ENCODE results near the gene UBE2G1. TPM values are rescaled to one million over a fixed set of nuclear protein-coding genes. Genes with fewer than 3 reads are reported as not detected.

The UBE2G1 gene
- total and polyA plus RNA-seq, 4 experiments from 2014 or later: 56.9 to 69.4 (median 62.0) TPM

- H3K9me3 ChIP-seq (ENCODE audit: control insufficient read depth in 1 of 2, low read length in 2 of 2): no peaks in the 10 kb centered on the region
- peaks cover 21 to 50% of the 10 kb centered on the region in 2 donors for H3K36me3 Mint-ChIP-seq
- intact Hi-C loops (cut with micrococcal nuclease): no loop called here
- H3K9me3 Mint-ChIP-seq: no peaks in the 10 kb centered on the region
- no peaks in the 10 kb centered on the region for H3K27me3 ChIP-seq (ENCODE audit: insufficient read depth, low read length)
- CTCF ChIA-PET (ENCODE audit: partially characterized antibody): interaction anchor here (0.7 to 2.6 kb wide), 5 partner anchors 48 to 657 kb away, joined by 3 to 22 read pairs (median 3); no protein-coding TSS in a partner anchor
- H3K36me3 ChIP-seq (ENCODE audit: insufficient read depth, low read length): peaks cover 4% of the 10 kb centered on the region
- H3K27me3 Mint-ChIP-seq: no peaks in the 10 kb centered on the region
- no peak for DNase-seq
- H3K27ac Mint-ChIP-seq: no peak overlapping the region
- peaks cover 19% of the 10 kb centered on the region for H3K4me1 ChIP-seq (ENCODE audit: insufficient read depth, low read length)
- no peak overlapping the region for H3K27ac ChIP-seq (ENCODE audit: low read depth, low read length)
- no peak overlapping the region for H3K4me3 Mint-ChIP-seq
- H3K4me3 ChIP-seq (ENCODE audit: low read length in 2 of 2): no peak overlapping the region
- peaks cover 22 to 36% (median 29%) of the 10 kb centered on the region in 4 donors for H3K4me1 Mint-ChIP-seq
- POLR2A ChIA-PET (ENCODE audit: partially characterized antibody): no interaction called here
These were observed 61.3 kb downstream of the UBE2G1 start for GRCh38 chr17:4305224-4305623.

- Histone ChIP-seq H3K9me3 (ENCODE audit: control insufficient read depth in 1 of 2, low read length in 2 of 2) (no peaks in the 10 kb centered on the region), H3K27me3 (ENCODE audit: insufficient read depth, low read length) (no peaks in the 10 kb centered on the region), H3K36me3 (ENCODE audit: insufficient read depth, low read length) (peaks cover 4% of the 10 kb centered on the region), H3K4me1 (ENCODE audit: insufficient read depth, low read length) (peaks cover 12% of the 10 kb centered on the region), H3K4me3 (ENCODE audit: low read length in 2 of 2) (no peak overlapping the region), H3K27ac (ENCODE audit: low read depth, low read length) (no peak overlapping the region)
- DNase-seq: peak; percentile 45 to 65 (median 54)
- Mint-ChIP-seq H3K27me3 (no peaks in the 10 kb centered on the region), H3K9me3 (no peaks in the 10 kb centered on the region), H3K27ac (no peak overlapping the region), H3K36me3 (peaks cover 21 to 52% of the 10 kb centered on the region in 2 donors), H3K4me1 (peaks cover 15 to 29% (median 22%) of the 10 kb centered on the region in 4 donors), H3K4me3 (no peak overlapping the region)
- ChIA-PET POLR2A (ENCODE audit: partially characterized antibody) (no interaction called here), CTCF (ENCODE audit: partially characterized antibody) (interaction anchor here (0.5 to 2.6 kb wide), 9 partner anchors 11 to 658 kb away, joined by 3 to 22 read pairs (median 3); no protein-coding TSS in a partner anchor)
- intact Hi-C loops (cut with micrococcal nuclease): loop anchor here (1.0 to 5.0 kb wide), 3 partner anchors 63 to 109 kb away; partner anchors contain the start of gene UBE2G1
These were observed 62.0 kb downstream of the UBE2G1 start for GRCh38 chr17:4304417-4305027.

- peaks cover under 1% of the 10 kb centered on the region for H3K36me3 ChIP-seq (ENCODE audit: insufficient read depth, low read length)
- POLR2A ChIA-PET (ENCODE audit: partially characterized antibody): no interaction called here
- Mint-ChIP-seq H3K27me3 (no peaks in the 10 kb centered on the region), H3K27ac (peak overlapping the region in 2 of 7 donors; percentile 23 to 60), H3K4me1 (peaks cover 17 to 30% (median 23%) of the 10 kb centered on the region in 4 donors), H3K36me3 (peaks cover 16 to 56% of the 10 kb centered on the region in 2 donors), H3K9me3 (no peaks in the 10 kb centered on the region), H3K4me3 (no peak overlapping the region)
- CTCF ChIA-PET (ENCODE audit: partially characterized antibody): no interaction called here
- H3K27ac ChIP-seq (ENCODE audit: low read depth, low read length): no peak overlapping the region
- H3K9me3 ChIP-seq (ENCODE audit: control insufficient read depth in 1 of 2, low read length in 2 of 2): no peaks in the 10 kb centered on the region
- H3K27me3 ChIP-seq (ENCODE audit: insufficient read depth, low read length): no peaks in the 10 kb centered on the region
- H3K4me3 ChIP-seq (ENCODE audit: low read length in 2 of 2): no peak overlapping the region
- DNase-seq: no peak
- no peaks in the 10 kb centered on the region for H3K4me1 ChIP-seq (ENCODE audit: insufficient read depth, low read length)
- intact Hi-C loops (cut with micrococcal nuclease): loop anchor here (5.0 kb wide), 1 partner anchor 66 kb away; the partner anchor contains the start of gene UBE2G1
These were observed 65.4 kb downstream of the UBE2G1 start for GRCh38 chr17:4301066-4301465.

GRCh38 chr17:4297351-4297750 is 69.1 kb downstream of the UBE2G1 start:
- Mint-ChIP-seq H3K4me3 (no peak overlapping the region), H3K27ac (peak overlapping the region in 4 of 7 donors; percentile 23 to 54 (median 27)), H3K9me3 (no peaks in the 10 kb centered on the region), H3K4me1 (peaks cover 15 to 28% (median 22%) of the 10 kb centered on the region in 4 donors), H3K27me3 (no peaks in the 10 kb centered on the region), H3K36me3 (peaks cover 18 to 50% of the 10 kb centered on the region in 2 donors)
- H3K4me1 ChIP-seq (ENCODE audit: insufficient read depth, low read length): no peaks in the 10 kb centered on the region
- H3K4me3 ChIP-seq (ENCODE audit: low read length in 2 of 2): no peak overlapping the region
- no peaks in the 10 kb centered on the region for H3K27me3 ChIP-seq (ENCODE audit: insufficient read depth, low read length)
- DNase-seq: no peak
- CTCF ChIA-PET (ENCODE audit: partially characterized antibody): interaction anchor here (1.1 to 1.8 kb wide), 4 partner anchors 12 to 122 kb away, joined by 3 to 4 read pairs (median 3); no protein-coding TSS in a partner anchor
- H3K27ac ChIP-seq (ENCODE audit: low read depth, low read length): no peak overlapping the region
- intact Hi-C loops (cut with micrococcal nuclease): no loop called here
- H3K36me3 ChIP-seq (ENCODE audit: insufficient read depth, low read length): no peaks in the 10 kb centered on the region
- no peaks in the 10 kb centered on the region for H3K9me3 ChIP-seq (ENCODE audit: control insufficient read depth in 1 of 2, low read length in 2 of 2)
- POLR2A ChIA-PET (ENCODE audit: partially characterized antibody): no interaction called here

- Mint-ChIP-seq H3K27me3 (no peaks in the 10 kb centered on the region), H3K27ac (no peak overlapping the region), H3K36me3 (peaks cover 4 to 40% of the 10 kb centered on the region in 2 donors), H3K4me3 (no peak overlapping the region), H3K9me3 (no peaks in the 10 kb centered on the region), H3K4me1 (peaks cover 14 to 23% (median 20%) of the 10 kb centered on the region in 4 donors)
- no peaks in the 10 kb centered on the region for H3K9me3 ChIP-seq (ENCODE audit: control insufficient read depth in 1 of 2, low read length in 2 of 2)
- intact Hi-C loops (cut with micrococcal nuclease): no loop called here
- no peaks in the 10 kb centered on the region for H3K4me1 ChIP-seq (ENCODE audit: insufficient read depth, low read length)
- ChIA-PET POLR2A (ENCODE audit: partially characterized antibody) (interaction anchor here (0.6 kb wide), 1 partner anchor 156 kb away, joined by 3 read pairs; no protein-coding TSS in a partner anchor), CTCF (ENCODE audit: partially characterized antibody) (interaction anchor here (1.3 kb wide), 1 partner anchor 271 kb away, joined by 4 read pairs; no protein-coding TSS in a partner anchor)
- no peak for DNase-seq
- H3K36me3 ChIP-seq (ENCODE audit: insufficient read depth, low read length): no peaks in the 10 kb centered on the region
- no peak overlapping the region for H3K27ac ChIP-seq (ENCODE audit: low read depth, low read length)
- no peaks in the 10 kb centered on the region for H3K27me3 ChIP-seq (ENCODE audit: insufficient read depth, low read length)
- H3K4me3 ChIP-seq (ENCODE audit: low read length in 2 of 2): no peak overlapping the region
These were observed 70.8 kb downstream of the UBE2G1 start for GRCh38 chr17:4295686-4296085.

GRCh38 chr17:4293572-4293971 is 72.9 kb downstream of the UBE2G1 start:
- H3K4me1 Mint-ChIP-seq: peaks cover 9 to 21% (median 15%) of the 10 kb centered on the region in 4 donors
- Histone ChIP-seq H3K36me3 (ENCODE audit: insufficient read depth, low read length) (no peaks in the 10 kb centered on the region), H3K27me3 (ENCODE audit: insufficient read depth, low read length) (no peaks in the 10 kb centered on the region), H3K9me3 (ENCODE audit: control insufficient read depth in 1 of 2, low read length in 2 of 2) (no peaks in the 10 kb centered on the region), H3K27ac (ENCODE audit: low read depth, low read length) (no peak overlapping the region), H3K4me3 (ENCODE audit: low read length in 2 of 2) (no peak overlapping the region), H3K4me1 (ENCODE audit: insufficient read depth, low read length) (no peaks in the 10 kb centered on the region)
- H3K36me3 Mint-ChIP-seq: peaks cover 4 to 39% of the 10 kb centered on the region in 2 donors
- no peak overlapping the region for H3K4me3 Mint-ChIP-seq
- intact Hi-C loops (cut with micrococcal nuclease): no loop called here
- H3K27ac Mint-ChIP-seq: peak overlapping the region in 1 of 7 donors; percentile 7
- ChIA-PET POLR2A (ENCODE audit: partially characterized antibody) (no interaction called here), CTCF (ENCODE audit: partially characterized antibody) (interaction anchor here (1.0 kb wide), 1 partner anchor 10 kb away, joined by 3 read pairs; no protein-coding TSS in a partner anchor)
- no peak for DNase-seq
- H3K9me3 Mint-ChIP-seq: no peaks in the 10 kb centered on the region
- no peaks in the 10 kb centered on the region for H3K27me3 Mint-ChIP-seq

GRCh38 chr17:4287710-4288109 is 78.8 kb downstream of the UBE2G1 start:
- no peaks in the 10 kb centered on the region for H3K4me1 ChIP-seq (ENCODE audit: insufficient read depth, low read length)
- CTCF ChIA-PET (ENCODE audit: partially characterized antibody): no interaction called here
- H3K27me3 ChIP-seq (ENCODE audit: insufficient read depth, low read length): no peaks in the 10 kb centered on the region
- intact Hi-C loops (cut with micrococcal nuclease): no loop called here
- Mint-ChIP-seq H3K4me1 (peaks cover 0 to 8% (median 3%) of the 10 kb centered on the region in 4 donors), H3K27me3 (no peaks in the 10 kb centered on the region), H3K36me3 (peaks cover 7 to 38% of the 10 kb centered on the region in 2 donors), H3K27ac (no peak overlapping the region), H3K4me3 (no peak overlapping the region), H3K9me3 (no peaks in the 10 kb centered on the region)
- DNase-seq: no peak
- H3K27ac ChIP-seq (ENCODE audit: low read depth, low read length): no peak overlapping the region
- H3K36me3 ChIP-seq (ENCODE audit: insufficient read depth, low read length): no peaks in the 10 kb centered on the region
- H3K9me3 ChIP-seq (ENCODE audit: control insufficient read depth in 1 of 2, low read length in 2 of 2): no peaks in the 10 kb centered on the region
- H3K4me3 ChIP-seq (ENCODE audit: low read length in 2 of 2): no peak overlapping the region
- POLR2A ChIA-PET (ENCODE audit: partially characterized antibody): no interaction called here

Data from CD4-positive, alpha-beta memory T cell (primary cell).